ENCODE data around the gene AKAP1.

DNA sequence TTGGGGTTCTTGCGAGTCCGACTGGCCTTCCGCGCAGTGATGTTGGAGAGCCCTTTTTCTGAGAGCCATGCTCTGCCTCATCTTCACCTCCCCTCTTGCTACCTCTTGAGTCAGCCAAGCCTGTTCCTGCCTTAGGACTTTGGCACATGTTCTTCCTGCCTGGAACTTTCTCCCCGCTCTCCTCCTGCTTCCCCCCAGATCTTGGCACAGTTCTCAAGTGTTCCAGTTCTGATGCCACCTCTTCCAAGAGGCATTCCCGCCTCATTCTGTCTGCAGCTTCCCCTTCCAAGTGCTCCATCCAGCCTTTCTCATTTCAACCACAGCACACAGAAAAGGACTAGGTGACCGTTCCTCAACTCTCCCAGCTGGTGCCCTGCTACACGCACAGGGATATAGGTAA is 7.7 kb downstream of the AKAP1 start:
- TF ChIP-seq POLR2AphosphoS5 (IDR thresholded peaks at IDR 0.05) (no peak), EZH2 (IDR thresholded peaks at IDR 0.05; ENCODE audit: borderline replicate concordance, insufficient read depth, low read length, poor library complexity, severe bottlenecking) (no peak), TAF1 (IDR thresholded peaks at IDR 0.05; ENCODE audit: low read depth) (no peak)
- TF ChIP-seq, protein P1, sequence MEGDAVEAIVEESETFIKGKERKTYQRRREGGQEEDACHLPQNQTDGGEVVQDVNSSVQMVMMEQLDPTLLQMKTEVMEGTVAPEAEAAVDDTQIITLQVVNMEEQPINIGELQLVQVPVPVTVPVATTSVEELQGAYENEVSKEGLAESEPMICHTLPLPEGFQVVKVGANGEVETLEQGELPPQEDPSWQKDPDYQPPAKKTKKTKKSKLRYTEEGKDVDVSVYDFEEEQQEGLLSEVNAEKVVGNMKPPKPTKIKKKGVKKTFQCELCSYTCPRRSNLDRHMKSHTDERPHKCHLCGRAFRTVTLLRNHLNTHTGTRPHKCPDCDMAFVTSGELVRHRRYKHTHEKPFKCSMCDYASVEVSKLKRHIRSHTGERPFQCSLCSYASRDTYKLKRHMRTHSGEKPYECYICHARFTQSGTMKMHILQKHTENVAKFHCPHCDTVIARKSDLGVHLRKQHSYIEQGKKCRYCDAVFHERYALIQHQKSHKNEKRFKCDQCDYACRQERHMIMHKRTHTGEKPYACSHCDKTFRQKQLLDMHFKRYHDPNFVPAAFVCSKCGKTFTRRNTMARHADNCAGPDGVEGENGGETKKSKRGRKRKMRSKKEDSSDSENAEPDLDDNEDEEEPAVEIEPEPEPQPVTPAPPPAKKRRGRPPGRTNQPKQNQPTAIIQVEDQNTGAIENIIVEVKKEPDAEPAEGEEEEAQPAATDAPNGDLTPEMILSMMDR (IDR thresholded peaks at IDR 0.05; ENCODE audit: poor library complexity, severe bottlenecking), result no peak
